HG02571 (cell line): Measurements from ENCODE around the gene ZNF785.
"Not testable (repeated sequence)": the region's sequence is repeated elsewhere in the genome, so short reads cannot be mapped to it uniquely, and the experiment has no call there.

Experiments
- ATAC-seq: cut with Tn5 transposase; IDR thresholded peaks from one replicate; pipeline ENCODE4 v1.9.1; 2021; ENCODE audit warnings: mild to moderate bottlenecking, moderate library complexity; ENCODE audit not compliant: unreplicated experiment

ZNF785 gene

DNA sequence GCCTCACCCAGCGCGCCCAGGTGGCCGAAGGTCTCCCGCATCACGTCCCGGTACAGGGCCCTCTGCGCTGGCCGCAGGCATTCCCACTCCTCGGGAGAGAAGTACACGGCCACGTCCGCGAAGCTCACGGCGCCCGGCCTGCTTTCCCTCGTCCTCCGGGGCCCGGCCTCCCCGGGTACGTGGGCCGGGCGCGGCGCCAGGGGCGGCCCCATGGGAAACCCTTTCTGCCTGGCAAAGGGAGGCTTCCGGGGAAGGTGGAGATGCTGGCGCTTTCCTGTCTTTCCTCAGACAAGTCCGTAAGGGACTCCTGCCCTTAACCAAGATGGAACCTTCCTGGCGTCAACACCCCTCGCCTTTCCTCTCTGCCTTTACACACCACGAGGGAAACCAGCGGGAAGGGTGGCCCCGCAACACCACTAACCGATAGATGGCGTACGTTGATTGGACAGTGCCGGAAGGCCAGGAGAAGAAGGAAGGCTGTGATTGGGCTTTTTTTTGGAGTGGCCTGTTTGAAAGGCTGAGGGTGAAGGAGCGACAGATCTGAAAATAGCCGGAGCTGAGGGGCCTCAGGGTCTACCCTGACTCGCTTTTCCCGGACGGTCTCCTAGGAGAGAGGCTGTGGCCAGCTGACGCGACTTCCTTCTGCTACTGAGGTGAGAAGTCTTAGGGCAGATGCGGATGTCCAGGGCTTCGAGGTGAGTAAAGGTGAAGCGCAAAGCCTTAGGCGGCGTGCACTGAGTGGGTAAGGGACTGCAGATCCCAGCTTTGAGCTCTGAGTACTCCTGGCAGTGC is at the start of gene ZNF785:
Gene ZNF785 (minus strand): TSS at position 298 of the 792 bp plus-strand sequence. CDS start 86 bp downstream, at position 212.
- peak; percentile 91 for ATAC-seq

DNA sequence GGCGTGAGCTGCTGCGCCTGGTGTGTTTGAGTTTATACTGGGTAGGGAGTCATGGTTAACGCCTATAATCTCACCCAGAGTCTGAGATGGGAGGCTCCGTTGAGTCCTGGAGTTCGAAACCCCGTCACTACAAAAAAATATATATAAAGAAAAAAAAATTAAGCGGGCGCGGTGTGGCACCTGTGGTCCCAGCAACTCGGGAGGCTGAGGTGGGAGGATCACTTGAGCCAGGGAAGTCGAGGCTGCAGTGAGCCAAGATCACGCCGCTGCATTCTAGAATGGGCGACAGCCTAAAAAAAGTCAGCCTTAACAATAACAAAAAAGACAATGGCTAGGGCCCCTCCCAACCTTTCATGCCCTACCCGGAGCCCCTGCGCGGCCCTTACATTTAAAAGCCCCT is 48.0 kb upstream of the ZNF785 start:
- no peak for ATAC-seq

GRCh38 chr16:30632454-30632853 is 47.0 kb upstream of the ZNF785 start:
- ATAC-seq: not testable (repeated sequence)

- no peak for ATAC-seq
These were observed 43.4 kb upstream of the ZNF785 start for GRCh38 chr16:30628628-30629540.

GRCh38 chr16:30626236-30626635 is 40.7 kb upstream of the ZNF785 start:
- ATAC-seq: no peak

- no peak for ATAC-seq
These were observed 38.2 kb upstream of the ZNF785 start for GRCh38 chr16:30623536-30624283.

DNA sequence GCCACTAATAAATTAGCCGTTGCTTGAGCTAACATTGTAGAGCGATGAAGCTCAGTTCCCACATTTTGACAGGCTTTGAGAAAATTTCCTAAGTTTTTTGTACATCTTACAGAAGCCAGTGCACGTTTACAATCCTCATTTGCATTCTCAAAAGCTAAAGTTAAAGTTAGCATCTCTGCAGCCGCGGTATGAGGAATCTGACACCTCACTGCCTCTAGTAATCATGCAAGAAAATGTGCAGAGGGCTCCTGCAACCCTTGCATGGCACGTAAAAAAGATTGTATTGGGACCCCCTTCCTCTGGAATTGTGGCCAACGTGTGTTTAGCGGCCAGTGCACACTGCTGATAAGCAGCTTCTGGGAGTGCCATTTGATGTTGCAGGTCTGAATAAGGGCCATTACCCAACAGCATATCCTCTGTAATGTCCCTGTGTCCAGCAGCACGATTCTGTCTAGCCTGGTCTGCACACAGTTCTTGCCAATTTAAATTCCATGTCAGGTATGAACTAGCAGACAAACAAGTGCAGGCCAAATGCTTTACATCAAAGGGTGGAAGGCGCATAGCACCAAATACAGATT is 37.0 kb upstream of the ZNF785 start:
- no peak for ATAC-seq

- no peak for ATAC-seq
These were observed 36.3 kb upstream of the ZNF785 start for GRCh38 chr16:30621765-30622164.

DNA sequence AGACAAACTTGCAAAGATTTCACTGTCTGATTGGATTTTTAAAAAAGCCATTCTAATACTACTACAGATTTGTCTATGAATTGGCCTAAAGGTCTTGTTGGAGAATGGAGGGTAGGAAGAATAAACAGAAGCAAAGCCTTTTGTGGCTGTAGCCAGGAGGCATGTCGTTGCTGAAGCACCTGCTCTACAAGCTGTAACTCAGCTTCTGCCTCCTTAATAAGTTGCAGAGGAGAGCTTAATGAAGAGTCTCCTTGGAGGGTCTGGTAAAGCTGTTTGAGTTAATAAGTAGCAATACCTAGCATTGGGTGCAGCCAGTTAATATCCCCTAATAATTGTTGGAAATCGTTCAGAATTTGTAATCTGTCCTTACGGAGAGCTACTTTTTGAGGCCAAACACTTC is 34.7 kb upstream of the ZNF785 start:
- ATAC-seq: no peak

GRCh38 chr16:30619638-30620037 is 34.1 kb upstream of the ZNF785 start:
- no peak for ATAC-seq

DNA sequence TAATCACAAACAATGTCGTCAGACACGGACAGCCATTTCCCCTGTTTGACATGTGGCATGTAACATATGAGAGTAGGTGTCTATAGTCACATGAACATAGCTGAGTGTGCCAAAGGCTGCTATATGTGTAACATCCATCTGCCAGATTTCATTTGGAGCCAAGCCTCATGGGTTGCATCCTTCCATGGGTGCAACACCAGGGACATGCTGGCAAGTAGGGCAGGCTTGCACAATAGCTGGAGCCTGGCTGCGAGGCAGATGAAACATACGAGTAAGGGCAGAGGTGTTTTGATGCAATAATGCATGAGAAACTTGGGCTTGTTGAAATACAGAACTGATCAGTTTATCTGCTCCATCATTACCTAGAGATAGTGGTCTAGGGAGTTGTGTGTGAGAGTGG is 33.7 kb upstream of the ZNF785 start:
- no peak for ATAC-seq

- no peak for ATAC-seq
These were observed 30.0 kb upstream of the ZNF785 start for GRCh38 chr16:30615358-30616091.

DNA sequence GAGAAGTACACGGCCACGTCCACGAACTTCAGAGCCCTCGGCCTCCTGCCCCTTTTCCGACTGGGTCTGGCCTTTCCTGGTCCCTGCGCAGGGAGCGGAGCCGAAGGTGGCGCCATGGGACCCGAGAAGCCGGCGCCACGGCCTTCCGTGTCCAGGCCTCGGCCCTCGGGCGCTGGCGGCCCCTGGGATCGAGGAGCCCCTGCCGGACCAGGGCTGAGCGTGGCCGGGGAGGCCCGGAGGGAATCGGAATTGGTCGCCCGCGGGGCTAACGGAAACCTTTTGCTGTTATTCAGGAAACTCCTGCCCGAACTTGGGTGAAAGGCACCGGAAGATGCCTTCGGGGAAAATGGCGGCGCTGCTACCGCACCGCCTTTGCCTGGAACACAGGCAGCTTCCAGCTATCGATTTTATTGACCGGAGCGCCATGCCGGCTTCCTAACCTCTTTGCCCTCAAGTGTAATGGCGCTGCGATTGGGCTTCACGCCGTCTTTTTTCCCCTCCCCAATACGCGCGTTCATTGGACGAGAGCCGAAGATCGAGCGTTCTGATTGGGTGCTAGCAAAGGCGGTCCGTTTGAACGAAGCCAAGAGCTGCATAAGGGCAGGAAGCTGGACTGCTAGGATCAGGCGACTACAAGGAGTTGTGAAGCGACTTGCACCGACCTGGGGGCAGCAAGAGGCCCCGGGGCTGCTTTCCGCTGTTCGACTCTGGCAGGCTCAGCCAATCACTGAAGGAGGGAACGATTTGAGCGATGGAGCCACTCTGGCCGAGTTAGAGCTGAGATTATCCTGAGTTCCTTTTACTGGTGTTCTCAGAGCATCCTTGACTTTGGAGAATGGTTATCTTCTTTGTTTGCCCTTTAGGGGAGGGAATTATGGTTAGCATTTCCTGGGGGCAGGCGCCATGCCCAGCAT is 24.7 kb upstream of the ZNF785 start, which contains the start of gene ZNF689:
Gene ZNF689 (minus strand): TSS at position 464 of the 914 bp plus-strand sequence. CDS start 348 bp downstream, at position 116.
- ATAC-seq: peak; percentile 81

DNA sequence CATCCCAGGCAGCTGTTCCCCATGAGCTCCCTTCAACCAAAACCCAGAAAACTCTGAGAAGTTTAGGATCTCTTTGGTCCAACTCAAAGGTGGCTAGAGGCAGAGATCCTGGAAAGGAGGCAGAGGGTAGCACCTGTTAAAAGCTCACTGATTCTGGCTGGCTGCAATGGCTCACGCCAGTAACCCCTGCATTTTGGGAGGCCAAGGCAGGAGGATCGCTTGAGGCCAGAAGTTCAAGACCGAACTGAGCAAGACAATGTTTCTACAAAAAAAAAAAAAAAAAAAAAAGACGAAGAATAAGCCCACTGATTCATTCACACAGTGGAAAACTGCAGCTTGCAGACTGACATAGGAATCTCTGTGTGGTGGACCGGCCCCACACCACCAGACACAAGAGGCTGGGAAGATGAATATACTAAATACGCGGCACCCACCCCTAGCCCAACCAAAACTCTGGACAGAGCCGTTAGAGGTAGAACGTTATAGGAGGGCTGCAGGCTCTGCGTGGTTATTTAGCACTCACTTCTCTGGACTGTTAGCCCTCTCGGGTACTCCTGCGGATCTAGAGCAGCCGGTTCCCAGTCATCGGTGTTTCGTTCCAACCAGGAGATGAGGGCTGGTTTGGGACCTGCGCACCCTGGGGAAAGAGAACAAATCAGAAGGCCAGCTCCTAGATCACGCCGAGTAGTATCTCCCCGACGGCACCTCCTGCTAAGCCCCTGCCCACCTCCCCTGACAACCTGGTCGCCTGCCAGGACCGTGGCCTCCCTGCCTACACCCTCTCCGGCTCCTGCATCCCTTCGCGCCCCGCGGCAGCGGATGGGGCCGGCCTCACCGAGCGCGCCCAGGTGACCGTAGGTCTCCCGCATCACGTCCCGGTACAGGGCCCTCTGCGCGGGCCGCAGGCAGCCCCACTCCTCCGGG is 23.8 kb upstream of the ZNF785 start:
- peak; percentile 28 for ATAC-seq

DNA sequence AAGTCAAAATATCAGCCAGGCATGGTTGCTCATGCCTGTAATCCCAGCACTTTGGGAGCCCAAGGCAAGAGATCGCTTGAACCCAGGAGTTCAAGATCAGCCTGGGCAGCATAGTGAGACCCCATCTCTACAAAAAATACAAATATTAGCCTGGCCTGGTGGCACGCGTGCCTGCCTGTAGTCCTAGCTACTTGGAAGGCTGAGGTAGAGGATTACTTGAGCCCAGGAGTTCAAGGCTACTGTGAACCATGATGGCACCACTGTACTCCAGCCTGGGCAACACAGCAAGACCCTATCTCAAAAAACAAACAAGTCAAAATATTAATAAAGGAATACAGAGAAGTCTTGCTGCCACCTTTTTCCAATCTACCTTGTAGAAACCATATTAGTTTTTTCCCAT is 20.5 kb upstream of the ZNF785 start:
- ATAC-seq: no peak

GRCh38 chr16:30605158-30605557 is 19.7 kb upstream of the ZNF785 start:
- no peak for ATAC-seq

- ATAC-seq: no peak
These were observed 18.9 kb upstream of the ZNF785 start for GRCh38 chr16:30604316-30604947.
